NCI-H2081 treated with DMSO at 0.1 percent for 48 hours (cell line): ENCODE data around the gene ICAM1.
"Not testable (repeated sequence)": the region's sequence is repeated elsewhere in the genome, so short reads cannot be mapped to it uniquely, and the experiment has no call there.

Experiments
- DNase-seq: peaks from one replicate; lab custom pipeline; 2025; lab: John Stamatoyannopoulos, UW

ICAM1 gene

DNA sequence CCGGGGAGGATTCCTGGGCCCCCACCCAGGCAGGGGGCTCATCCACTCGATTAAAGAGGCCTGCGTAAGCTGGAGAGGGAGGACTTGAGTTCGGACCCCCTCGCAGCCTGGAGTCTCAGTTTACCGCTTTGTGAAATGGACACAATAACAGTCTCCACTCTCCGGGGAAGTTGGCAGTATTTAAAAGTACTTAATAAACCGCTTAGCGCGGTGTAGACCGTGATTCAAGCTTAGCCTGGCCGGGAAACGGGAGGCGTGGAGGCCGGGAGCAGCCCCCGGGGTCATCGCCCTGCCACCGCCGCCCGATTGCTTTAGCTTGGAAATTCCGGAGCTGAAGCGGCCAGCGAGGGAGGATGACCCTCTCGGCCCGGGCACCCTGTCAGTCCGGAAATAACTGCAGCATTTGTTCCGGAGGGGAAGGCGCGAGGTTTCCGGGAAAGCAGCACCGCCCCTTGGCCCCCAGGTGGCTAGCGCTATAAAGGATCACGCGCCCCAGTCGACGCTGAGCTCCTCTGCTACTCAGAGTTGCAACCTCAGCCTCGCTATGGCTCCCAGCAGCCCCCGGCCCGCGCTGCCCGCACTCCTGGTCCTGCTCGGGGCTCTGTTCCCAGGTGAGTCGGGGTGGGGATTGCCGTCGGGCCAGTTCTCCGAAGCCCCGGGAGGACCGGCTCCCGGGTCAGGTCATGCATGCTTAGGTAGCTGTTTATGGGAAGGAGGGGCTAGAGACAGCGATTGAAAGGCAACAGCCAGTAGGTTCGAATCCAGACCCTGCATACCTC is at the start of gene ICAM1:
Gene ICAM1 (plus strand): TSS at position 505 of the 779 bp plus-strand sequence. CDS start 40 bp downstream, at position 545.
- DNase-seq = no peak

DNA sequence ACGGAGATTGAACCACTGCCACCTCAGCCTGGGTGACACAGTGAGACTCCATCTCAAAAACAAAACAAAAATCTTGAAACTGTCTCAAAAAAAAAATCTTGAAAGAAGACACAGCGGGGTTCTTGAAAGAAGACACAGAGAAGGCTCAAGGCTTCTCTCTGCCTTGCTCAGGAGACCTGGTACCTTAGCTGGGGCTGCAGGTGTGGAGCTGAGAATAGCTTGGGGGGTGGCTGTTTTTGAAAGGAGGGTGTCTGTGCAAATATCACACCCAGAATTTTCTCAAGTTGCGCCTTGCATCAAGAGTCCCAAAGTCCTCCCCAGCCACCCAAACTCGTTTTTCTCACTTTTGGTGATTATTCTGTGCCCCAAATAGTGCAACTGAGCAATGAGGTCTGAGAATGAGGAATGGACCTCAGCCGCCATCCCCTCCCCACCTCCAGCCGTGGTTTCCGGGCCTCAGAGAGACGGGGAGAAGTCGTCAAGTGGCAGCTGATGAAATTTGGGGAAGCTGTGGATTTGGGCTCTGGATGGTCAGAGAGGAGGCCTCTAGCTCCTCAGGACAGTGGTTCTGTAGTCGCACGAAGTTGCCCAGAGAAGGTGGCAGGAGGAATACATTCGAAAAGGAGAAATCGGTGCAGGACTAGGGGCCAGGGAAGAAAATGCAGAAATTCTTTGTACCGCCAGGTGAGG is 48.6 kb upstream of the ICAM1 start:
- no peak for DNase-seq

DNA sequence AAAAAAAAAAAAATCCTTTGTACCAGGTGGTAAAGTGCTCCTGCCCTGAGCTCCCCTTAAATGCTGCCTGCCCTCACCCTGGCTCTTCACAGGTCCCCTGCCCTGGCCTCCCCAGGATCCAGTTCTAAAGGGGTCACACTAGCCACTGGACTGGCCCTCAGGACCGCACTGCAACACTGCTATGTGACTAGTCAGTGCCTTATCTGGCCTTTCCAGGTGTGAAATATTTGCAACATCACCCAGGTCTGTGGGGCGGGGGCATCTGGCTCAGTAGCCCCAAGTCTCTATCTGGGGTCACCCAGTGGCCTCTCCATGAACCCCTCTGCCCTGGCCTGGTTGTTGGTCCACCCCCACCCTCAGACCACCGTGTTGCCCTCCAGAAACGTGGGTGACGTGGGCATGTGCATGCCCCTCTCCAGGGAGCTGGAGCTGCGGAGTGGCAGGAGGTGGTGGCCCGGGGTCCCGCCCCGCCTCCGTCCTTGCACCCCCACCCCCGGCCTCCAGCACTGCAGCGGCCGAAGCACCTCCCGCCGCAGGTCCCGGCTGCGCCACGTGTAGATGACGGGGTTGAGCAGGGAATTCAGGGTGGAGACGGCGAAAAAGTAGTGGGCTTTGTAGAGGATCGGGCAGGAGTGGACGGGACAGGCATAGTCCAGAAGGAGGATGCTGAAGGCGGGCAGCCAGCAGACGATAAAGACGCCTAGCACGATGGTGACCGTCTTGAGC is 47.3 kb upstream of the ICAM1 start:
- no peak for DNase-seq

DNA sequence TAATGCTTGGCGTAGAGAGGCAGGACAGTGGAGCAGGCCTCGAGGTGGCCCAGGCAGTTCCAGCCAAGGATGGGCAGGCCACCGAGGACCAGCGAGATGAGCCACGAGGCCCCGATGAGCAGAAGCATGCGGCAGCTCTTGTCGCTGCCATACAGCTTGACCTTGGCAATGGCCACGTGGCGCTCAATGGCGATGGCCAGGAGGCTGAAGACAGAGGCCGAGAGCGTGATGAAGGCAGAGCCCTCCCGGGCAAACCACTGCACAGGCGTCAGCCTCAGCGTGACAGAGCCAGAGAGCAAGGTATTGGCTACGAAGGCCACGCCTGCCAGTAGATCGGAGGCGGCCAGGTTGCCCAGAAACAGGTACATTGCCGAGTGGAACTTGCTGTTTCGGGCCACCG is 46.6 kb upstream of the ICAM1 start:
- DNase-seq = no peak

GRCh38 chr19:10226021-10226375 is 44.9 kb upstream of the ICAM1 start:
- DNase-seq = no peak

DNA sequence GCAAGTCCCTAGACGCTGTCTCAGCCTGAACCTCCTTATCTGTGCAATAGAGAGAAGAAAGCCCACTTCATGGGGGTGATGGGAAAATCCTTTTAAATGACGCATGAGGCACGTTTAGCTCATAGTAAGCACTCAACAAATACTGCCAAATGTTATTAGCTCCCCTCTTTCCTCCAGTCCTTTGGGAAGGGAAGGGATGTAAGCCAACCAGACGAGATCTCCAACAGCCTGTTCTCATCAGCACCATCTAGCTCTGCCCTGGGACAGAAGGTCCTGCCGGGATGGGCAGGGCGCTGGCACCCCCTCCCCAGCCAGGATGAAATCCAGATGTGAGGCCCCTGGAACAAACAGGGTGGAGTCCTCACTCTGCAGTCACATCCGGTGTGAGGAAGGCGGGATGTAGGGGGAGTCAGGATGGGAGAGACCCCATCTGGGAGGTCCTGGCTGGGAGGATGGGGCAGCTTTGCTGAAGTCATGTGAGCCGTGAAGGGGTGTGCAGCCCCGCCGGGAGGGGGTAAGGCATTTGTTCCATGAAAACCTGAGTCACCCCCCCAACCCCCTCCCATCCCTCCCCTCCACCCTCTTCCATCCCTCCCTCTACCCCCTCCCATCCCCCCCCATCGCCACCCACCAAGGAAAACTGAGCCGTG is 44.4 kb upstream of the ICAM1 start:
- no peak for DNase-seq

DNA sequence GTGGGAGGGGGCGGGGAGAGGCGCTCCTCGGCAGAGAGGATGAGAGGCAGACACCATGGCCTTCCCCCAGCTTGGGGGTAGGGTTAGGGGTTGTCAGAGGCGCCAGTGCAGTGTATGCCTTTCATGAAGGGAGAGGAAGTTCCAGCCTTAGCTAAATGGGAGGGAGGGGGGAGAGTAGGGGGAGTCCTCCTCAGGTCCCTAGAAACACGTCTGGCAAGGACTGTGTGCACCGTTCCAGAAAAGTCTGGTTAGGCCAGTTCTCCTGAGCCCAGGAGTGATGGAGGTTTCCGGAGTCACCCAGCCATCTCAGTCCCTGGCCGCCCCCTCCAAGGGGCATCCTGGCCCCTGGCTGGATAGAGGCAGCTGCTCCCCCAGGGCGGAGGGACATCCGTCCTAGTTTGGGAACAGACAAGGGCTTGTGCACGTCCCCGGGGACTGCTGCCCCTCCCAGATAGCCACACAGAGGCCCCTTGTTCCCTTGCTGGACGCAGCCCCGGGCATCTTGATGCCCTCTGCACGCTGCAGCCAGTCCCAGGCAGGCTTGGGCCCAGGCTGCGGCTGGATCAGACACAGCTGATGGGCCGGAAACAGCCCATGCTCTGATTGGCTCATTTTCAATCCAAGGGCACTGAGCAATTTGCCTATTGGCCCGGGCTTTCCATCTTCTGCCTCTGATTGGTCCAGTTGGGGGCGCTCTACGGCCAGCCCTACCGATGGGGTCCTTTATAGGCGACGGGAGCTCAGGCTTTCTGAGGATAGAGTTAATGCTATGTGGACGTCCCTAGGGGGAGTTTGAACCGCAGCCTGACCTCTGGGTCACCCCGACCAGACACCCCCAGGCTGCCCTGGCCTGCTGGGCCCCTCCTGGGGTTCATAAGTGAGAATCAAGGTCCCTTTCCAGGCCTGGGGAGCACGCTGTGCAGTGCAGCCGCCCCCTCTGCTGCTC is 43.6 kb upstream of the ICAM1 start:
- no peak for DNase-seq

DNA sequence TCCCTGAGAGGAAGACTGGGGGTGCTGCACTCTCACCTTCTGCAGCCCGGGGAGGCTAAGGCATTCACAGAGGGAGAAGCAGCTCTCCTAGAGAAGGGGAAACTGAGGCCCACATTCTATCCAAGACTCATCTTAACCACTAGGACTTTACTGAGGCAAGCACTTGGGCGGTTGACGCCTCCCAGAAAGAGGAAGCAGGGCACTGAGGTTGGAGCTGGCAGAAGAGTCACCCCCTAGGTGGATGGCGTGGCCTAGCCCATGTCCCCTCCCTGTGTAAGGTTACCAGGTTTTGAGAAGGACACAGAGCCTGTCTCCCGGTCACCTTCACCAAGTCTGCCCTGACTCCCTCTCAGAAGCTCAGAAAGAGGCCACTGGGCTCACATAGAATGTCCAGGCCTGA is 42.5 kb upstream of the ICAM1 start:
- no peak for DNase-seq

- no peak for DNase-seq
These were observed 42.0 kb upstream of the ICAM1 start for GRCh38 chr19:10228920-10229319.

- DNase-seq = no peak
These were observed 40.6 kb upstream of the ICAM1 start for GRCh38 chr19:10230173-10230860.

DNA sequence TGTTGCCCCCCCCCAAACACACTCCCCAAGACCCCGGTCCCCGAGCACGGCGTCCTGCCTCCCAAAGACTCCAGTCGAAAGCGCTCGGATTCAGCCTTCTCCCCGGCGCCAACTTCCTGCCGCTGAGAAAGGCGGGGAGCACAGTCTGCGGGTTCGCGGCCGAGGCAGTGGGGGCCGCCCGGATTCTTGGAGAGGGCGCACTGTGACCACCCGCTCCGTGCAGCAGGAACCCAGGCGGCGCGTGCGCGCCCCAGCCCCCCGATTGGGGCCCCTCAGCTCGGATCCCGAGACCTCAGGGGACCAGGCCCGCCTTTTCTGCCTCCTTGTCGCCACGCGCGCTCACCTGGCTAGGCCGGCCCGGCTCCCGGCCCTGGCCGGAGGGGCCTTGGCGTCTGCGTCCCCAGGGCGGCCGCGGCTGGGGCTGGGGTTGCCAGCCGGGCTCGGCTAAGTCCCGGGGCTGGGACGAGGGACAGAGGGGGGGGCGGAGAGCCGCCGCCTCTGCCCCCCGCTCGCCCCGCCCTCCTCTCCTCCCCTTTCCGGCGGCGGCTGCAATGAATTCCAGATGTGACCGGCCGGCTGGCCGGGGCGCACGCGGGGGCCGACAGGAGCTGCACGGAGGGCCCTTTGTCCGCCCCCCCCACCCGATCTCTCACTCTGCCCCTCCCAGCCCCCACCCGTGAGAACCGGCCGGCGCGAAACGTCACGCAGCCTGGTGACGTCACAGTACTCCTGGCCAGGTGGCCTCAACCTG is 39.9 kb upstream of the ICAM1 start, which contains the start of gene S1PR2:
Gene S1PR2 (minus strand): TSS at position 471 of the 751 bp plus-strand sequence. CDS start 6,426 bp downstream, outside the sequence.
- no peak for DNase-seq

DNA sequence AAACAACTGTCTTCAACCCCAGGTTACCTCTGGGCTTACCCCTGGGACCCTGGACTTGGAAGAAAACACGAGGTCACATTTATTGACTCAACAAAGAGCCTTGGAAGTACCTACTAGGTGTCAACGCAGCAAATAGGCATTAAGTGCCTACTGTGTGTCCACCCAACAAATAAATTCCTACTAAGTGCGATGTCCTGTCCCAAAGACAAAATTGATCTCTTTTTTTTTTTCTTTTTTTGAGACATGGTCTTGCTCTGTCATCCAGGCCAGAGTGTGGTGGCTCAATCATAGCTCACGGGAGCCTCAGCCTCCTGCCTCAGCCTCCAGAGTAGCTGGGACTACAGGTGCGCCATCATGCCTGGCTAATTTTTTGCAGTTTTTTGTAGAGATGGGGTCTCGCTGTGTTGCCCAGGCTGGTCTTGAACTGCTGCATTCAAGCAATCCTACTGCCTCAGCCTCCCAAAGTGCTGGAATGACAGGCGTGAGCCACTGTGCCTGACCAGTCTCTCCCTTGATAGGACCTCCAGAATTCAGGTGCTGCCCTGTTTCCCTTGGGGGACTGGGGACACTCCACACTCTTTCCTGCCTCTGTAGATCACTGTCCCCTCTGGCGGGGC is 39.2 kb upstream of the ICAM1 start:
- DNase-seq = no peak

DNA sequence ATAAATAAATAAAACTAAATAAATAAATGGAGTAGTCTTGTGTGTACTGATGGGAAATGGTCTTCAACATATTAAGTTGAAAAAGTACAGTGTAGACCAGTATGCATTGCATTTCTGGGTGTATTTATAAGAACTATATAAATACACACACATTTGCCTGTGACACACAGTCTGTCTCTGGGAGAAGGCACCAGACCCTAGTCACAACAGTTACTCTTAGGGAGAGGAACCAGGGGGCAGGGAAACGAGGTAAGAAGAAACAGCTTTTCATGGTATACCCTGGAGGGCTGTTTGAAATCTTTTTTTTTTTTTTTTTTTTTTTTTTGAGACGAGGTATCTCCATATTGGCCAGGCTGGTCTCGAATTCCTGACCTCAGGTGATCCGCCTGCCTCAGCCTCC is 37.0 kb upstream of the ICAM1 start:
- DNase-seq = no peak

DNA sequence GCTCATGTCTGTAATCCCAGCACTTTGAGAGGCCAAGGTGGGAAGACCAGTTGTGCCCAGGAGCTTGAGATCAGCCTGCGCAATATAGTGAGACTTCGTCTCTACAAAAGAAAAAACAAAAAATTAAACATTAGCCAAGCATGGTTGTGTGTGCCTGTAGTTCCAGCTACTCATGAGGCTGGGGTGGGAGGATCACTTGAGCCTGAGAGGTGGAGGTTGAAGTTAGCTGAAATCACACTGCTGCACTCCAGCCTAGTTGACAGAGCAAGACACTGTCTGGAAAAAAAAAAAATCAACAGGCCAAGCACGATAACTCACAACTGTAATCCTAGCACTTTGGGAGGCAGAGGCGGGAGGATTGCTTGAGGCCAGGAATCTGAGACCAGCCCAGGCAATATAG is 35.9 kb upstream of the ICAM1 start:
- DNase-seq = no peak

DNA sequence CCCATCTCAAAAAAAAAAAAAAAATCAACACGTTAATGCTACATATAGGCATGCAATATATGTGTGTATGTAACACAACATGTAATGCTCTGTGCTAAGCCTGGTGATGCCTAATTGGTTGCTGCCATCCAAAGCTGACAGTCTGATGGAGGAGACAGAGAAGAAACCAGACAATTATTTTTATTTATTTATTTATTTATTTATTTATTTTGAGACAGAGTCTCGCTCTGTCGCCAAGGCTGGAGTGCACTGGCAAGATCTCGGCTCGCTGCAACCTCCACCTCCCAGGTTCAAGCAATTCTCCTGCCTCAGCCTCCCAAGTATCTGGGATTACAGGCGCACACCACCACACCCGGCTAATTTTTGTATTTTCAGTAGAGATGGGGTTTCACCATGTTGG is 35.5 kb upstream of the ICAM1 start:
- not testable (repeated sequence) for DNase-seq

GRCh38 chr19:10237702-10238101 is 33.2 kb upstream of the ICAM1 start:
- DNase-seq = no peak

DNA sequence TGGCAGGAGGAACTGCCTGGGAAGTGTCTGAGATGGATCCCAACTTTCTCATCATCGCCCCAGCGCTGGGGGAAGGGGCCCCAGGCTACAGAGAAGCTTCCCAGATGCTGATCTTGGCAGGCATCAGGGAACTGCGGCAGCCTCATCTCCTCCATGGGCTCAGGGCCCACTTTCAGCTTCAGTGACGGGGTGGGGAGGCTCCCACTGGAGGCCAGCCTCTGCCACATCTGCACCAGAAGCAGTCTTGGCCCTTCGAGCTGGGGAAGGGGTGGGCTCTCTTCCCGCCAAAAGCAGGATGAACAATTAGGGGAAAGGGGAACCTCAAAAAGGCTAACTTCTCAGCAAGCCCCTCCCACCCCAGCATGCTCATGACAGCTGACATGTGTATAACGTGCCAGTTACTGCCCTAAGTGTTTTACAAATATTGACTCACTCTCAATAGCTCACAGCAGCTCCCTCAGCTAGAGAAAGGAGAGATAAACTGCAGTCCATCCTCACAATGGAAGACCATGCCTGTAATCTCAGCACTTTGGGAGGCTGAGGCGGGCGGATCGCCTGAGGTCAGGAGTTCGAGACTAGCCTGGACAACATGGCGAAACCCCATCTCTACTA is 32.6 kb upstream of the ICAM1 start:
- peak; percentile 89 for DNase-seq

DNA sequence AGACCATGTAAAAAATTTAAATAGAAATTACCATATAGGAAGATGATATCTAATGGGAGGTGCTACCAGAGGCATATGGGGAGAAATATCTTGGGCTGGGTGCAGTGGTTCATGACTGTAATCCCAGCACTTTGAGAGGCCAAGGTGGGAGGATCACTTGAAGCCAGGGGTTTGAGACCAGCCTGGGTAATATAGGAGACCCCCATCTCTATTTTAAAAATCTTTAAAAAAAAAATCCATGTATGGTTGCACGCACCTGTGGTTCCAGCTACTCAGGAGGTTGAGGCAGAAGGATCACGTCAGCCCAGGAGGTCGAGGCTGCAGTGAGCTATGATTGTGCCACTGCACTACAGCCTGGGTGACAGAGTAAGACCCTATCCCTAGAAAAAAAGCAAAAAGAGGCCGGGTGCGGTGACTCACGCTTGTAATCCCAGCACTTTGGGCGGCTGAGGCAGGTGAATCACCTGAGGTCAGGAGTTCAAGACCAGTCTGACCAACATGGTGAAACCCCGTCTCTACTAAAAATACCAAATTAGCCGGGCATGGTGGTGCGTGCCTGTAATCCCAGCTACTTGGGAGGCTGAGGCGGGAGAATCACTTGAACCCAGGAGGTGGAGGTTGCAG is 29.0 kb upstream of the ICAM1 start:
- DNase-seq = not testable (repeated sequence)
